IMR-90 (cell line): Measurements from ENCODE around the gene SPEG. TPM values are rescaled to one million over a fixed set of nuclear protein-coding genes. Genes with fewer than 3 reads are reported as not detected.

ENCODE experiments used
- BHLHE40 ChIP-seq: fragments of 150-350 bp; IDR thresholded peaks from 2 replicates; pipeline ENCODE4 v1.6.1; 2016; ENCODE audit warnings: mild to moderate bottlenecking, low read depth, low read length
- CEBPB ChIP-seq: IDR thresholded peaks from 2 replicates; pipeline ENCODE4 v1.6.1; 2012; ENCODE audit warnings: low read depth, low read length, improper control_type of control experiment
- FOS ChIP-seq: fragments of 150-350 bp; IDR thresholded peaks from 2 replicates; pipeline ENCODE4 v1.6.1; 2016; ENCODE audit warnings: low read depth, low read length
- NFE2L2 ChIP-seq: fragments of 150-350 bp; IDR thresholded peaks from 2 replicates; pipeline ENCODE4 v1.6.1; 2016; ENCODE audit warnings: low read depth, mild to moderate bottlenecking, low read length
- SMC3 ChIP-seq: fragments of 150-350 bp; IDR thresholded peaks from 2 replicates; pipeline ENCODE4 v1.6.1; 2016; ENCODE audit warnings: low read depth, mild to moderate bottlenecking, antibody characterized with exemption, low read length, moderate library complexity
- USF2 ChIP-seq: fragments of 150-350 bp; IDR thresholded peaks from 2 replicates; pipeline ENCODE4 v1.6.1; 2017; ENCODE audit warnings: mild to moderate bottlenecking, antibody characterized with exemption, low read length, low read depth
- polyA plus RNA-seq, 3 experiments: library from polyadenylated mRNA; depleted of rRNA; stranded (reverse); fragments of >200 nt; gene quantifications; 2 replicates each; pipeline ENCODE4 v1.2.3, GENCODE V29; 2012; ENCODE audit warnings: low replicate concordance in 1 of 3
- total RNA-seq: library from RNA; depleted of rRNA; stranded (reverse); fragments of >200 nt; gene quantifications from 2 replicates; pipeline ENCODE4 v1.2.3, GENCODE V29; 2012

SPEG gene
- total and polyA plus RNA-seq, 2 of the 4 experiments (the other 2 are of a cell fraction): 6.8 to 81.6 TPM

GRCh38 chr2:219472629-219473187, 38.1 kb downstream of the SPEG start (continued):
- TF ChIP-seq USF2 (no peak), NFE2L2 (no peak), BHLHE40 (no peak), FOS (no peak), CEBPB (no peak), SMC3 (no peak)
